CD4-positive, alpha-beta memory T cell (primary cell): ENCODE results near the gene IGSF9. TPM values are rescaled to one million over a fixed set of nuclear protein-coding genes. Genes with fewer than 3 reads are reported as not detected.

Experiments
- CTCF ChIA-PET: fragments of 350-600 bp; sonication (Branson Sonifier 250); formaldehyde crosslinking; loops from one replicate; lab custom pipeline; 2021; ENCODE audit warnings: inconsistent platforms; ENCODE audit not compliant: partially characterized antibody; lab: Charles Lee
- POLR2A ChIA-PET: fragments of 350-600 bp; sonication (Branson Sonifier 250); formaldehyde crosslinking; loops from one replicate; lab custom pipeline; 2021; ENCODE audit not compliant: partially characterized antibody; lab: Charles Lee
- DNase-seq, 5 donors: peaks; one replicate each; pipeline versions ENCODE4 v3.0.0 to v3.0.0-alpha.2; 2020 to 2022; ENCODE audit warnings: mixed read lengths in 1 of 5
- H3K27ac ChIP-seq: one replicate; pipeline ENCODE4 v1.7.0; 2013; ENCODE audit warnings: low read depth, low read length
- H3K27me3 ChIP-seq: 2 replicates; pipeline ENCODE4 v1.7.0; 2013; ENCODE audit warnings: mild to moderate bottlenecking, low read length, moderate library complexity; ENCODE audit not compliant: insufficient read depth
- H3K36me3 ChIP-seq: 2 replicates; pipeline ENCODE4 v1.7.0; 2013; ENCODE audit warnings: mild to moderate bottlenecking, low read length, moderate library complexity; ENCODE audit not compliant: insufficient read depth
- H3K4me1 ChIP-seq: 2 replicates; pipeline ENCODE4 v1.7.0; 2013; ENCODE audit warnings: mild to moderate bottlenecking, low read length, moderate library complexity; ENCODE audit not compliant: insufficient read depth
- H3K4me3 ChIP-seq, 2 donors: one replicate each; pipeline ENCODE4 v1.7.0; 2013; ENCODE audit warnings: low read length in 2 of 2, mild to moderate bottlenecking in 1 of 2
- H3K9me3 ChIP-seq, 2 donors: one replicate each; pipeline ENCODE4 v1.7.0; 2013; ENCODE audit warnings: low read length in 2 of 2, control low read depth in 1 of 2; ENCODE audit not compliant: control insufficient read depth in 1 of 2
- H3K27ac Mint-ChIP-seq, 7 donors: one replicate each; pipeline ENCODE4 v1.8.0; 2020 to 2021; ENCODE audit warnings: mixed read lengths in 7 of 7, mild to moderate bottlenecking in 6 of 7, inconsistent platforms in 3 of 7, moderate library complexity in 3 of 7
- H3K27me3 Mint-ChIP-seq, 2 donors: one replicate each; pipeline ENCODE4 v1.8.0; 2020 to 2021; ENCODE audit warnings: mixed read lengths in 2 of 2
- H3K36me3 Mint-ChIP-seq, 2 donors: one replicate each; pipeline ENCODE4 v1.8.0; 2020 to 2021; ENCODE audit warnings: mixed read lengths in 2 of 2, inconsistent platforms in 1 of 2, mild to moderate bottlenecking in 1 of 2
- H3K4me1 Mint-ChIP-seq, 4 donors: one replicate each; pipeline ENCODE4 v1.8.0; 2020 to 2021; ENCODE audit warnings: mixed read lengths in 4 of 4, mild to moderate bottlenecking in 1 of 4
- H3K4me3 Mint-ChIP-seq, 8 donors: one replicate each; pipeline ENCODE4 v1.8.0; 2020 to 2021; ENCODE audit warnings: mixed read lengths in 8 of 8, mild to moderate bottlenecking in 7 of 8, moderate library complexity in 6 of 8, inconsistent platforms in 3 of 8
- H3K9me3 Mint-ChIP-seq, 8 donors: one replicate each; pipeline ENCODE4 v1.8.0; 2020 to 2021; ENCODE audit warnings: mixed read lengths in 8 of 8, mild to moderate bottlenecking in 5 of 8, inconsistent platforms in 3 of 8, moderate library complexity in 1 of 8
- intact Hi-C: fragments of 100-400 bp; cut with micrococcal nuclease; formaldehyde crosslinking; loops from one replicate; pipeline ENCODE4 v1.15.1; 2023
- polyA plus RNA-seq, 2 donors: library from polyadenylated mRNA; unstranded; fragments of 300-500 nt; fragmentation: Illumina TruSeq; gene quantifications; one replicate each; pipeline ENCODE4 v1.2.3, GENCODE V29; 2021
- total RNA-seq, 2 experiments: library from RNA; stranded (reverse); gene quantifications; one replicate each; pipeline ENCODE4 v1.2.3, GENCODE V29; 2021

The IGSF9 gene
- total and polyA plus RNA-seq, 4 experiments from 2014 or later: not detected

DNA sequence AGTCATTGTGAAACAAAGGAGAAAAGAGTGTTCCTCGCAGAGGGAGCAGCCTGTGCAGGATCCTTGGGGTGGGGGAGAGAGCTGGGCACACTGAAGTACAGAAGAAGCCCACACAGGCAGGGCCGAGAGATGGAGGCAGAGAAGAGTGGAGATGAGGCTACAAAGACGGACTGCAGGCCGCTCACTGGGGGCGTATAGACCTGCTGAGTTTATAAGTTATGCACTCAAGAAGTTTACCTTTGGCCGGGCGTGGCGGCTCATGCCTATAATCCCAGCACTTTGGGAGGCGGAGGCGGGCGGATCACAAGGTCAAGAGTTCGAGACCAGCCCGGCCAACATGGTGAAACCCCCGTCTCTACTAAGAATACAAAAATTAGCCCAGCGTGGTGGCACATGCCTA lies 16.2 kb upstream of the IGSF9 start:
- DNase-seq: no peak
- intact Hi-C loops: no loop called here
- H3K27ac Mint-ChIP-seq: no peak overlapping the region
- H3K9me3 Mint-ChIP-seq: no peaks in the 10 kb centered on the region
- ChIA-PET POLR2A (no interaction called here), CTCF (no interaction called here)
- H3K4me3 Mint-ChIP-seq: no peak overlapping the region
- H3K27me3 Mint-ChIP-seq: peaks cover 11 to 20% of the 10 kb centered on the region in 2 donors
- no peaks in the 10 kb centered on the region for H3K4me1 ChIP-seq
- H3K27me3 ChIP-seq: no peaks in the 10 kb centered on the region
- no peaks in the 10 kb centered on the region for H3K9me3 ChIP-seq
- H3K27ac ChIP-seq: no peak overlapping the region
- no peaks in the 10 kb centered on the region for H3K36me3 ChIP-seq
- no peak overlapping the region for H3K4me3 ChIP-seq
- H3K4me1 Mint-ChIP-seq: no peaks in the 10 kb centered on the region
- H3K36me3 Mint-ChIP-seq: no peaks in the 10 kb centered on the region

DNA sequence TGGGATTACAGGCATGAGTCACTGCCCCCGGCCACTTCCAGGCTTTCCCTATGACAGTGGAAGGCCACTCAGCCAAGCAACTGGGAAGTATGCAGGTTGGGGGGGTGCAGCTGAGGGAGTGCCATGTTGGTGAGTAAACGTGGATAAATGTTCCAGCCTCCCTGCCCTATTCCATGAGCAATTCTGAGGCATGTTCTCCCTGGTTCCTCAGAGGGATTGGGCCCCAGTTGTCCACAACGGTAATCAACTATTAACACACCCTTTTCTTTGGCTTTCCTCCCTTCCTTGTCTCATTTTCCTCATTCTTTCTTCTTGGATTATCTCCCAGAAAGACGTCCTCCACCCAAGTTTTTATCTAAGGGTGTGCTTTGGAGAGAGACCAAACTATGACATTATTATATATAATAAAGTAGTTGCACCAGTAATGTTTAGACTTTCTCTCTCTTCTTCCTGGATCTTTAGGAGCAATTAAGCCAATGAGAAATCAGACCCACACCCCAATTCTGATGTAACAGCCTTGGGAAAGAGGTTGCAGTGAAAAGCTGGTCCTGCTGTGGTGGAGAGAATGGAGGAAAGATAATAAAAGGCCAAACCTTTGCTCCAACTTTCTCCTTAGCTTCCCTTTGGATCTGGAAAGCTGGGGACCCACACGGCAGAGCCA lies 15.4 kb upstream of the IGSF9 start:
- Mint-ChIP-seq H3K36me3 (no peaks in the 10 kb centered on the region), H3K27me3 (peaks cover 9 to 23% of the 10 kb centered on the region in 2 donors), H3K27ac (no peak overlapping the region), H3K9me3 (no peaks in the 10 kb centered on the region), H3K4me1 (no peaks in the 10 kb centered on the region), H3K4me3 (no peak overlapping the region)
- H3K27me3 ChIP-seq: no peaks in the 10 kb centered on the region
- no peaks in the 10 kb centered on the region for H3K9me3 ChIP-seq
- no peaks in the 10 kb centered on the region for H3K4me1 ChIP-seq
- ChIA-PET CTCF (no interaction called here), POLR2A (no interaction called here)
- H3K27ac ChIP-seq: no peak overlapping the region
- H3K36me3 ChIP-seq: no peaks in the 10 kb centered on the region
- H3K4me3 ChIP-seq: no peak overlapping the region
- intact Hi-C loops: no loop called here
- DNase-seq: no peak

DNA sequence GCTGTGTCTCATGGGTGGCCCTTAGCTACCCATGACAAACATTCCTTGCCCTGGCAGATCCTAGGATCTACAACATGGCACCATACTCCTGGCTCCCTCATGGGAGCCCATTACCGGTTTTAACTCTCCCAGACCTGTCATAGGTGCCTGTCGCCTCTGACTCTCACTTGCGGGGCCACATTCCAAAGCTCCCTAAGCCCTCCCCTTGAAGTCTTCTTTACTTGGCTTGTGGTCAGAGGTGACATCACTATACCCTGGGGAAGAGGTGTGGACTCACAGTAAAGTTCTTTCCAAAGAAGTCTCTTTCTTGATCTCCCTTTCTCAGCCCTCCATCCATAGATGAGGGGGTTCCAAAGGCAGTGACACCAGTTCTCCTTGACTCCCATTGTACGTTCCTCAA lies 14.0 kb upstream of the IGSF9 start:
- ChIA-PET POLR2A (no interaction called here), CTCF (no interaction called here)
- Mint-ChIP-seq H3K4me1 (no peaks in the 10 kb centered on the region), H3K36me3 (no peaks in the 10 kb centered on the region), H3K9me3 (no peaks in the 10 kb centered on the region), H3K4me3 (no peak overlapping the region), H3K27ac (no peak overlapping the region), H3K27me3 (peaks cover 16 to 19% of the 10 kb centered on the region in 2 donors)
- Histone ChIP-seq H3K4me3 (no peak overlapping the region), H3K27ac (no peak overlapping the region), H3K4me1 (no peaks in the 10 kb centered on the region), H3K36me3 (no peaks in the 10 kb centered on the region), H3K9me3 (no peaks in the 10 kb centered on the region), H3K27me3 (no peaks in the 10 kb centered on the region)
- no peak for DNase-seq
- intact Hi-C loops: no loop called here

DNA sequence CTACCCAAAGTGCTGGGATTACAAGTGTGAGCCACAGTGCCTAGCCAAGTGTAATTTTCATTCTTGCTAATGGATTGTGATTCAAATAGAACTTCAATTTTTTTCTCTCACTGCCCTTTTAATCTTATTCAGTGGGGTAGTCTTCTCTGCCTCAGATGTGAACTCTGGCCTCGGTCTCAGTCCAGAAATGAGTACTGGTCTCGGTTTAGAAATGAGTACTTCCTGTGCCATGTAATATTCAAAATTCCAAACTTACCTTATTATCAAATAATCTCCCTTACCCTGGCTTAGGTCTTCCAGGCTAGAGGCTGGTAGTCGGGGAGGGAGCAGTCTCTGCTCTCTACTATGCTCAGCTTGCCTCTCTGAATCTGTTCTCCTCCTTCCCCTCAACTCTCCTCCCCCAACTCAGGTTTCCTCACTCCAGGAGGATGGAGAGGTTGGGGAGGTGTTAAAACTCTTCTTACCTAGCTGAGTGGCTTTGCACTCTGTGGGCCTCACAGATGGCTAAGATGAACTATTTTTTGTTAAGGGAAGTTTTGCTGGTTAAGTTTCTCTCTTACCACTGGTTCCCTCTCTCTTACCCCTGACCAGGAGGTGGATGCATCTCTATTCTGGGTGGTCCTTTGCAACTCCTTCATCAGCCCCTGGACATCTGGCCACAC lies 13.4 kb upstream of the IGSF9 start:
- ChIA-PET POLR2A (no interaction called here), CTCF (interaction anchor here (1.9 kb wide), 1 partner anchor 49 kb away, joined by 7 read pairs; no protein-coding TSS in a partner anchor)
- DNase-seq: no peak
- H3K4me3 Mint-ChIP-seq: no peak overlapping the region
- Histone ChIP-seq H3K27ac (no peak overlapping the region), H3K36me3 (no peaks in the 10 kb centered on the region), H3K9me3 (no peaks in the 10 kb centered on the region), H3K27me3 (no peaks in the 10 kb centered on the region), H3K4me1 (no peaks in the 10 kb centered on the region), H3K4me3 (no peak overlapping the region)
- H3K4me1 Mint-ChIP-seq: no peaks in the 10 kb centered on the region
- intact Hi-C loops: no loop called here
- peaks cover 19 to 23% of the 10 kb centered on the region in 2 donors for H3K27me3 Mint-ChIP-seq
- no peaks in the 10 kb centered on the region for H3K9me3 Mint-ChIP-seq
- no peaks in the 10 kb centered on the region for H3K36me3 Mint-ChIP-seq
- H3K27ac Mint-ChIP-seq: no peak overlapping the region

DNA sequence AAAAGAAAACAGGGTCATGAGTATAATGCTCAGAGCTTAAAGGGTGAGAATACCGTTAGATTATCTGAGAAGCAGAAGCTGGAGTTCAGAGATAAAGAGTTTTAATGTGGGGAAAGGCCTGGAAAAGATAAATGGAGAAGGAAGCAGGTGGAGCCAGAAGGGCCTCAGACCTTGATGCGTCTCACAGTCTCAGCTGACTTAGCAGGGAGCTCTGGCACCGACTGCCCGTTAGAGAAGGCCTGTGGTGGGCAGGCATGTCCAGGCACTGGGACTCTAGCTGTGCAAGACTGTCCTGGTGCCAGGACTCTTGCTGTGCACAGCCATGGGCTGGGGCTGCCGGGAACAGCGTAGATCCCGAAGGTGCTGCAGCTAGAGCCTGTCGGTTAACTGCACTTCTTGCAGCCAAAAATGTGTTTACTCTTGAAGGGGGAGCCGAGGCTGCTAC lies 12.4 kb upstream of the IGSF9 start:
- CTCF ChIA-PET: interaction anchor here (0.8 to 1.9 kb wide), 3 partner anchors 16 to 50 kb away, joined by 3 to 7 read pairs (median 4); no protein-coding TSS in a partner anchor
- no peak overlapping the region for H3K4me3 ChIP-seq
- no peaks in the 10 kb centered on the region for H3K36me3 ChIP-seq
- intact Hi-C loops: no loop called here
- no peak for DNase-seq
- no peaks in the 10 kb centered on the region for H3K9me3 ChIP-seq
- no peaks in the 10 kb centered on the region for H3K4me1 ChIP-seq
- Mint-ChIP-seq H3K4me3 (no peak overlapping the region), H3K4me1 (no peaks in the 10 kb centered on the region), H3K9me3 (no peaks in the 10 kb centered on the region), H3K27me3 (peaks cover 24 to 25% of the 10 kb centered on the region in 2 donors), H3K27ac (no peak overlapping the region), H3K36me3 (no peaks in the 10 kb centered on the region)
- H3K27ac ChIP-seq: no peak overlapping the region
- POLR2A ChIA-PET: no interaction called here
- no peaks in the 10 kb centered on the region for H3K27me3 ChIP-seq

DNA sequence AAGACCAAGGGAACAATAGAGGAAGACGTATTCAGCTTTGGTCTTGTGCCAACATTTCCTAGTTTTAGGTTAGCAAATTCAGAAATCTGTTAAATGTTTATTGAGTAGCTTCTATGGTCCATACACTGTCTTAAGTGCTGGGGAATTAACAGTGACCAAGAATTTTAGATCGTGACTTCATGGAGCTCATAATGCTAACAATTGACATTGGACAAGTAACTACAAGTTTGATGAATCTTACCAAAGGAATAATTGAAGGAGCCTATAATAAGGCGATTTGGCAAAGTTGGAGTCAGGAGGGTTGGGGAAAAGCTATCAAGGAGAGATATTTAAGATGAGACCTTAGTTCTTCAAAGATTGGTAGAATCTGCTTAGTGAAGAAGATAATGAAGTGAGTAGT lies 10.0 kb upstream of the IGSF9 start:
- no peak overlapping the region for H3K4me3 Mint-ChIP-seq
- Histone ChIP-seq H3K9me3 (no peaks in the 10 kb centered on the region), H3K27me3 (no peaks in the 10 kb centered on the region), H3K4me1 (no peaks in the 10 kb centered on the region), H3K4me3 (no peak overlapping the region), H3K36me3 (no peaks in the 10 kb centered on the region), H3K27ac (no peak overlapping the region)
- H3K27me3 Mint-ChIP-seq: peaks cover 36 to 37% of the 10 kb centered on the region in 2 donors
- no peaks in the 10 kb centered on the region for H3K4me1 Mint-ChIP-seq
- no peak for DNase-seq
- H3K9me3 Mint-ChIP-seq: no peaks in the 10 kb centered on the region
- POLR2A ChIA-PET: no interaction called here
- H3K36me3 Mint-ChIP-seq: no peaks in the 10 kb centered on the region
- CTCF ChIA-PET: interaction anchor here (0.8 to 1.2 kb wide), 2 partner anchors 52 to 89 kb away, joined by 3 to 4 read pairs; no protein-coding TSS in a partner anchor
- no peak overlapping the region for H3K27ac Mint-ChIP-seq
- intact Hi-C loops: no loop called here

DNA sequence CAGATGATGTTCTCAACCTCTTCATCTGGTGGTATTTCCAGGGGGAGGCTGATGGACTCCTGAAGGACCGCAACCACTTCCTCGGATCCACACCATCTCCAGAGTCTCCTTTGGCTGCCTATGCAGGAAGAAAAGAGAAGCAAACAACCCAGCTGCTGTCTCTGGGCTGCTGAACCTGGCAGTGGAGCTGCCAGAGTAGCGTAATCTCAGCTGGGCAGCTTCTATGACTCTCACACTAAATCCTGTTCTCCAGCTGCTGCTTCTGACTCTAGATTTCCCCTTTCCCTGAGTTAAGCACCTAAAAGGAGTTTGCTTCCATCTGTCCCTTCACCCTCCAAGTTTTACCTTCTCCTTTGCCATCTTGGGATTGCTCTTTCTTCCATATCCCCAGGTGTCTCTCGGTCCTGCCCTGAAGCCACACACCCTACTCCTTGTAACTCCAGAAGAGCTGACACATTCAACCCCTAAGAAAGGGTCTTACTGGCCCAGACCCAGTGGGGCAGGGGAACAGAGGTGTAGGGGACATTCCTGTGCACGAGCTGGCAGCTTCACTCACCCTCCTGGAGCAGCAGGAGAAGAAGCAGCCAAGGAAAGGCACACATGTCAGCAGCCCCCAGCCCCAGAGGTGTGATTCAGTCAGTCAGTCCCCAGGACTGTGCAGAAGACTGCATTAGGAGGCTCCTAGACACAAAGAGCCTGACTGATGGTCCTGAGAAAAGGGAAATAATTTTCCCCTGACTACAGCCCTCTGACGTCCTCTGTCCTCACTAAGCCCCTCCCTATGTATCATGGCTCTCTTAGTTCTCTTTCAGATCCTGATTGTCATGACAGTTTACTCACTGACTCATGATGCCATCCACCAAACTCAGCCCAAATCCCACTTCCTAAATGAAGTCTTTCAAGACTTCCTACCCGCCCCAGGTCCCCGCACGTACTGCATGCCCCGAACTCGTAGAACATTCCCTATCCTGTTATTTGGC lies 8.4 kb upstream of the IGSF9 start, which contains the start of gene SLAMF9:
TSS of gene SLAMF9 (minus strand) at position 702 of the 980 bp plus-strand sequence. CDS start at position 602, 100 bp downstream.
- no peaks in the 10 kb centered on the region for H3K36me3 Mint-ChIP-seq
- H3K27ac Mint-ChIP-seq: no peak within 1 kb of the TSS
- intact Hi-C loops: no loop called here
- Histone ChIP-seq H3K27me3 (no peaks in the 10 kb centered on the region), H3K27ac (no peak within 1 kb of the TSS), H3K4me1 (no peaks in the 10 kb centered on the region), H3K4me3 (no peak within 1 kb of the TSS), H3K36me3 (no peaks in the 10 kb centered on the region), H3K9me3 (no peaks in the 10 kb centered on the region)
- peaks cover 31 to 32% of the 10 kb centered on the region in 2 donors for H3K27me3 Mint-ChIP-seq
- H3K9me3 Mint-ChIP-seq: no peaks in the 10 kb centered on the region
- CTCF ChIA-PET: interaction anchor here (0.6 to 2.6 kb wide), 2 partner anchors 53 to 54 kb away, joined by 3 to 10 read pairs; no protein-coding TSS in a partner anchor
- H3K4me3 Mint-ChIP-seq: no peak within 1 kb of the TSS
- POLR2A ChIA-PET: no interaction called here
- no peaks in the 10 kb centered on the region for H3K4me1 Mint-ChIP-seq
- no peak for DNase-seq
